PFSK-1 (cell line): ENCODE results near the gene PRB3. TPM values are rescaled to one million over a fixed set of nuclear protein-coding genes. Genes with fewer than 3 reads are reported as not detected.

Experiments used
- FOXP2 ChIP-seq: optimal IDR thresholded peaks from 2 replicates; pipeline ENCODE3; 2011; ENCODE audit warnings: borderline replicate concordance, control low read depth, inconsistent platforms; ENCODE audit not compliant: insufficient read depth; ENCODE audit errors: extremely low read length, extremely low read depth
- POLR2AphosphoS5 ChIP-seq: IDR thresholded peaks from 2 replicates; pipeline ENCODE4 v1.6.1; 2012; ENCODE audit warnings: low read depth, mild to moderate bottlenecking, control low read depth, low read length, moderate library complexity
- REST ChIP-seq, 2 experiments: IDR thresholded peaks; 2 replicates each; pipeline versions ENCODE4 v1.6.1 to v1.8.0; 2011 to 2012; ENCODE audit warnings: low read depth in 2 of 2, low read length in 2 of 2, control low read depth in 1 of 2, inconsistent platforms in 1 of 2, mild to moderate bottlenecking in 1 of 2, moderate library complexity in 1 of 2; ENCODE audit not compliant: insufficient read depth in 1 of 2
- SIN3A ChIP-seq: IDR thresholded peaks from 2 replicates; pipeline ENCODE4 v1.6.1; 2012; ENCODE audit warnings: mild to moderate bottlenecking, low read length, moderate library complexity, borderline replicate concordance; ENCODE audit not compliant: insufficient read depth
- TAF1 ChIP-seq: IDR thresholded peaks from 2 replicates; pipeline ENCODE4 v1.6.1; 2012; ENCODE audit warnings: low read length, control low read depth, borderline replicate concordance; ENCODE audit not compliant: insufficient read depth
- polyA plus RNA-seq: library from polyadenylated mRNA; unstranded; fragments of >200 nt; gene quantifications from one replicate; pipeline ENCODE4 v1.2.1, GENCODE V29; 2012; ENCODE audit warnings: low read depth, missing spikeins; ENCODE audit not compliant: insufficient read length

Gene PRB3
- not detected for polyA plus RNA-seq

- no peak for TF ChIP-seq FOXP2
- TF ChIP-seq TAF1: no peak
- no peak for TF ChIP-seq POLR2AphosphoS5
- no peak for TF ChIP-seq REST (IDR thresholded peaks at IDR 0.05; ENCODE audit: insufficient read depth in 1 of 2, low read depth in 2 of 2, low read length in 2 of 2)
- no peak for TF ChIP-seq SIN3A
Measured at GRCh38 chr12:11269607-11270006, at the start of gene PRB3. PRB3 (minus strand) TSS chr12:11269707; CDS start chr12:11269669, 38 bp downstream.

GRCh38 chr12:11310336-11310735 is 40.8 kb upstream of the PRB3 start, which contains the start of gene PRB4:
PRB4 (minus strand) TSS chr12:11310436; CDS start chr12:11310398, 38 bp downstream.
- TF ChIP-seq TAF1: no peak
- no peak for TF ChIP-seq SIN3A
- no peak for TF ChIP-seq REST (IDR thresholded peaks at IDR 0.05; ENCODE audit: insufficient read depth in 1 of 2, low read depth in 2 of 2, low read length in 2 of 2)
- no peak for TF ChIP-seq FOXP2

GRCh38 chr12:11307143-11307542 is 37.6 kb upstream of the PRB3 start:
- TF ChIP-seq TAF1 (no peak), SIN3A (no peak), REST (IDR thresholded peaks at IDR 0.05; ENCODE audit: insufficient read depth in 1 of 2, low read depth in 2 of 2, low read length in 2 of 2) (no peak), FOXP2 (no peak), POLR2AphosphoS5 (no peak)

- no peak for TF ChIP-seq POLR2AphosphoS5
- TF ChIP-seq TAF1: no peak
- TF ChIP-seq SIN3A: no peak
- no peak for TF ChIP-seq FOXP2
- TF ChIP-seq REST (IDR thresholded peaks at IDR 0.05; ENCODE audit: insufficient read depth in 1 of 2, low read depth in 2 of 2, low read length in 2 of 2): no peak
Measured at GRCh38 chr12:11273449-11273848, 3.9 kb upstream of the PRB3 start.

- TF ChIP-seq TAF1 (no peak), POLR2AphosphoS5 (no peak), REST (IDR thresholded peaks at IDR 0.05; ENCODE audit: insufficient read depth in 1 of 2, low read depth in 2 of 2, low read length in 2 of 2) (no peak), FOXP2 (no peak), SIN3A (no peak)
Measured at GRCh38 chr12:11264501-11264900, 5.0 kb downstream of the PRB3 start.
